Activated T-helper 1 cell treated with anti-CD3 and anti-CD28 coated beads, Interleukin-12 subunit alpha, Interleukin-12 subunit beta, Interleukin-2, Interleukin-4 antibody, amounts not matched to agents 30 ng/mL and 10 ng/mL and 1 ng/mL, durations not matched to agents 14 hours and 24 hours and 36 hours (primary cell): Measurements from ENCODE around the gene FCHO1. TPM values are rescaled to one million over a fixed set of nuclear protein-coding genes. Genes with fewer than 3 reads are reported as not detected.
A peak's percentile ranks its signal among the peaks of the same experiment; 100 is the strongest.

Experiments used
- DNase-seq: peaks from one replicate; pipeline ENCODE4 v3.0.0; 2021; ENCODE audit warnings: low spot score
- H3K27ac Mint-ChIP-seq: one replicate; pipeline ENCODE4 v1.8.0; 2021; ENCODE audit warnings: mild to moderate bottlenecking, mixed read lengths
- H3K27me3 Mint-ChIP-seq: one replicate; pipeline ENCODE4 v1.8.0; 2022; ENCODE audit warnings: mild to moderate bottlenecking, moderate library complexity, mixed read lengths; ENCODE audit not compliant: insufficient read depth
- H3K36me3 Mint-ChIP-seq: one replicate; pipeline ENCODE4 v1.8.0; 2021; ENCODE audit warnings: low read depth, mixed read lengths
- H3K4me1 Mint-ChIP-seq: one replicate; pipeline ENCODE4 v1.8.0; 2021; ENCODE audit warnings: low read depth, mixed read lengths
- H3K4me3 Mint-ChIP-seq: one replicate; pipeline ENCODE4 v1.8.0; 2021; ENCODE audit warnings: mild to moderate bottlenecking, moderate library complexity, mixed read lengths
- H3K9me3 Mint-ChIP-seq: one replicate; pipeline ENCODE4 v1.8.0; 2021; ENCODE audit warnings: mixed read lengths
- intact Hi-C: fragments of 100-400 bp; cut with micrococcal nuclease; formaldehyde crosslinking; loops from one replicate; pipeline ENCODE4 v1.15.1; 2024
- total RNA-seq: library from RNA; stranded (reverse); gene quantifications from 2 replicates; pipeline ENCODE4 v1.2.3, GENCODE V29; 2022

The FCHO1 gene
- total RNA-seq, 1 donor from 2014 or later = 93.6 TPM

- DNase-seq = no peak
- Mint-ChIP-seq H3K27ac (no peak overlapping the region), H3K4me3 (no peak overlapping the region), H3K36me3 (peaks cover 5% of the 10 kb centered on the region), H3K4me1 (no peaks in the 10 kb centered on the region), H3K27me3 (no peaks in the 10 kb centered on the region), H3K9me3 (no peaks in the 10 kb centered on the region)
- intact Hi-C loops = no loop called here
Measured at GRCh38 chr19:17817668-17818363, 66.5 kb downstream of the FCHO1 start.

- H3K27ac Mint-ChIP-seq = no peak within 1 kb of the TSS
- H3K27me3 Mint-ChIP-seq = no peaks in the 10 kb centered on the region
- DNase-seq = no peak
- no peaks in the 10 kb centered on the region for H3K4me1 Mint-ChIP-seq
- peaks cover 20% of the 10 kb centered on the region for H3K36me3 Mint-ChIP-seq
- intact Hi-C loops = no loop called here
- H3K4me3 Mint-ChIP-seq = no peak within 1 kb of the TSS
- no peaks in the 10 kb centered on the region for H3K9me3 Mint-ChIP-seq
Measured at GRCh38 chr19:17821190-17821589, 69.9 kb downstream of the FCHO1 start, which contains the start of gene INSL3. Gene INSL3, minus strand, starts transcription at chr19:17821519. Its CDS starts 13 bp downstream, at chr19:17821506.

- H3K36me3 Mint-ChIP-seq = peaks cover 22% of the 10 kb centered on the region
Measured at GRCh38 chr19:17824339-17824738, 73.1 kb downstream of the FCHO1 start.

GRCh38 chr19:17826508-17827056 lies 75.3 kb downstream of the FCHO1 start:
- H3K27ac Mint-ChIP-seq = no peak overlapping the region
- peaks cover 35% of the 10 kb centered on the region for H3K36me3 Mint-ChIP-seq
- no peaks in the 10 kb centered on the region for H3K27me3 Mint-ChIP-seq
- H3K4me1 Mint-ChIP-seq = no peaks in the 10 kb centered on the region
- no peak overlapping the region for H3K4me3 Mint-ChIP-seq
- no peaks in the 10 kb centered on the region for H3K9me3 Mint-ChIP-seq
- intact Hi-C loops = no loop called here
- no peak for DNase-seq

More at GRCh38 chr19:17824339-17824738, 73.1 kb downstream of the FCHO1 start:
- intact Hi-C loops = no loop called here
- Mint-ChIP-seq H3K27me3 (no peaks in the 10 kb centered on the region), H3K9me3 (no peaks in the 10 kb centered on the region), H3K4me3 (no peak overlapping the region), H3K27ac (peak overlapping the region; percentile 34), H3K4me1 (no peaks in the 10 kb centered on the region)
- DNase-seq = no peak

GRCh38 chr19:17829855-17830566 lies 78.7 kb downstream of the FCHO1 start:
- intact Hi-C loops = loop anchor here (1.0 to 2.0 kb wide), 3 partner anchors 17 to 44 kb away; partner anchors contain the start of gene JAK3
- Mint-ChIP-seq H3K9me3 (no peaks in the 10 kb centered on the region), H3K36me3 (peaks cover 45% of the 10 kb centered on the region), H3K4me3 (no peak overlapping the region), H3K27ac (no peak overlapping the region), H3K27me3 (no peaks in the 10 kb centered on the region), H3K4me1 (peaks cover 3% of the 10 kb centered on the region)
- no peak for DNase-seq

GRCh38 chr19:17830567-17831418 lies 79.5 kb downstream of the FCHO1 start:
- Mint-ChIP-seq H3K4me1 (peaks cover 11% of the 10 kb centered on the region), H3K27me3 (no peaks in the 10 kb centered on the region), H3K27ac (no peak overlapping the region), H3K9me3 (peaks cover 4% of the 10 kb centered on the region), H3K4me3 (no peak overlapping the region), H3K36me3 (peaks cover 48% of the 10 kb centered on the region)
- intact Hi-C loops = loop anchor here (1.0 to 2.0 kb wide), 4 partner anchors 12 to 44 kb away; partner anchors contain the start of gene JAK3
- DNase-seq = peak; percentile 12

- intact Hi-C loops = loop anchor here (1.0 to 2.0 kb wide), 3 partner anchors 11 to 23 kb away; partner anchors contain the start of gene JAK3
- Mint-ChIP-seq H3K27me3 (no peaks in the 10 kb centered on the region), H3K4me3 (no peak overlapping the region), H3K36me3 (peaks cover 55% of the 10 kb centered on the region), H3K4me1 (peaks cover 14% of the 10 kb centered on the region), H3K27ac (no peak overlapping the region), H3K9me3 (peaks cover 4% of the 10 kb centered on the region)
- no peak for DNase-seq
Measured at GRCh38 chr19:17831419-17831888, 80.2 kb downstream of the FCHO1 start.

GRCh38 chr19:17832443-17833208 lies 81.3 kb downstream of the FCHO1 start:
- intact Hi-C loops = no loop called here
- Mint-ChIP-seq H3K9me3 (peaks cover 4% of the 10 kb centered on the region), H3K4me3 (no peak overlapping the region), H3K36me3 (peaks cover 62% of the 10 kb centered on the region), H3K27ac (no peak overlapping the region), H3K27me3 (no peaks in the 10 kb centered on the region), H3K4me1 (peaks cover 18% of the 10 kb centered on the region)
- DNase-seq = no peak

- Mint-ChIP-seq H3K4me3 (no peak overlapping the region), H3K27me3 (no peaks in the 10 kb centered on the region), H3K9me3 (peaks cover 4% of the 10 kb centered on the region), H3K36me3 (peaks cover 69% of the 10 kb centered on the region), H3K27ac (no peak overlapping the region), H3K4me1 (peaks cover 24% of the 10 kb centered on the region)
- intact Hi-C loops = no loop called here
- DNase-seq = no peak
Measured at GRCh38 chr19:17834350-17835181, 83.3 kb downstream of the FCHO1 start.

- H3K36me3 Mint-ChIP-seq = peaks cover 69% of the 10 kb centered on the region
- no peak overlapping the region for H3K4me3 Mint-ChIP-seq
- H3K27ac Mint-ChIP-seq = peak overlapping the region; percentile 40
- peaks cover 4% of the 10 kb centered on the region for H3K9me3 Mint-ChIP-seq
- no peaks in the 10 kb centered on the region for H3K27me3 Mint-ChIP-seq
- intact Hi-C loops = no loop called here
- DNase-seq = no peak
- peaks cover 24% of the 10 kb centered on the region for H3K4me1 Mint-ChIP-seq
Measured at GRCh38 chr19:17835182-17836006, 84.1 kb downstream of the FCHO1 start.
